ENCODE results near the gene FREM1. TPM values are rescaled to one million over a fixed set of nuclear protein-coding genes. Genes with fewer than 3 reads are reported as not detected.

FREM1 gene
- total and polyA plus RNA-seq, 10 of the 15 experiments (the other 5 are each of a cell fraction or from before 2014, with no cell fraction given) = 0.01 to 0.16 (median 0.08) TPM; not detected in 7

- intact Hi-C loops (cut with micrococcal nuclease; ENCODE audit: unreplicated experiment) = loop anchor here (2.0 kb wide), 1 partner anchor 20 kb away; no protein-coding TSS in a partner anchor
- ATAC-seq (no peak), FAIRE-seq (no peak), DNase-seq (ENCODE audit: low read depth, low spot score) (no peak)
- H3K79me2 ChIP-seq (ENCODE audit: control insufficient read depth, insufficient read depth, low read length) = no peaks in the 10 kb centered on the region
- H4K20me1 ChIP-seq (ENCODE audit: control insufficient read depth, insufficient read depth) = no peaks in the 10 kb centered on the region
- 4% methylated on average over 2 of the region's 2 CpGs for WGBS (ENCODE audit: insufficient coverage, insufficient replicate concordance, low lambda C conversion rate, missing lambda C conversion rate)
- H3K27me3 ChIP-seq (replicated peaks in 1 of 2; ENCODE audit: control insufficient read depth in 2 of 2, insufficient read depth in 2 of 2, low read length in 1 of 2) = no peaks in the 10 kb centered on the region; a peak in 1 of 4 replicates
- in situ Hi-C loops (cut with MboI) = no loop called here
- H3K27ac ChIP-seq (ENCODE audit: control insufficient read depth, insufficient read depth) = no peak overlapping the region
- no peak overlapping the region for H3K4me2 ChIP-seq (ENCODE audit: control insufficient read depth, insufficient read depth)
- H3K9me3 ChIP-seq (replicated peaks; ENCODE audit: control insufficient read depth, insufficient read depth, low read length) = no peaks in the 10 kb centered on the region
- POLR2A ChIA-PET = no interaction called here
- H3K9ac ChIP-seq (ENCODE audit: control insufficient read depth, insufficient read depth, low read length) = no peak overlapping the region
- H3K4me3 ChIP-seq = no peak overlapping the region
- CTCF ChIA-PET = no interaction called here
- H3K36me3 ChIP-seq (ENCODE audit: control insufficient read depth in 2 of 2, insufficient read depth in 2 of 2, low read length in 1 of 2) = no peaks in the 10 kb centered on the region
- H2AFZ ChIP-seq (ENCODE audit: control insufficient read depth, low read depth, low read length) = no peak overlapping the region
- no peaks in the 10 kb centered on the region for H3K4me1 ChIP-seq (ENCODE audit: control insufficient read depth, insufficient read depth, low read length)
- BruUV-seq (replicated peaks) = no TSS peak
- RAD21 ChIA-PET (ENCODE audit: unreplicated experiment) = interaction anchor here (0.7 kb wide), 1 partner anchor 26 kb away, joined by 3 read pairs; no protein-coding TSS in a partner anchor
- SMC1A ChIA-PET (ENCODE audit: uncharacterized antibody, unreplicated experiment) = no interaction called here
- no peak for TF ChIP-seq PML (IDR thresholded peaks at IDR 0.05; ENCODE audit: low read length)
- no peak for TF ChIP-seq GATAD2B (conservative IDR thresholded peaks at IDR 0.05; ENCODE audit: low read depth)
- TF ChIP-seq SMAD5 (IDR thresholded peaks at IDR 0.05; ENCODE audit: low read depth) = no peak
- TF ChIP-seq NR2C1 (IDR thresholded peaks at IDR 0.05) = no peak
- no peak for TF ChIP-seq BACH1 (IDR thresholded peaks at IDR 0.05; ENCODE audit: borderline replicate concordance)
- TF ChIP-seq, protein P1, sequence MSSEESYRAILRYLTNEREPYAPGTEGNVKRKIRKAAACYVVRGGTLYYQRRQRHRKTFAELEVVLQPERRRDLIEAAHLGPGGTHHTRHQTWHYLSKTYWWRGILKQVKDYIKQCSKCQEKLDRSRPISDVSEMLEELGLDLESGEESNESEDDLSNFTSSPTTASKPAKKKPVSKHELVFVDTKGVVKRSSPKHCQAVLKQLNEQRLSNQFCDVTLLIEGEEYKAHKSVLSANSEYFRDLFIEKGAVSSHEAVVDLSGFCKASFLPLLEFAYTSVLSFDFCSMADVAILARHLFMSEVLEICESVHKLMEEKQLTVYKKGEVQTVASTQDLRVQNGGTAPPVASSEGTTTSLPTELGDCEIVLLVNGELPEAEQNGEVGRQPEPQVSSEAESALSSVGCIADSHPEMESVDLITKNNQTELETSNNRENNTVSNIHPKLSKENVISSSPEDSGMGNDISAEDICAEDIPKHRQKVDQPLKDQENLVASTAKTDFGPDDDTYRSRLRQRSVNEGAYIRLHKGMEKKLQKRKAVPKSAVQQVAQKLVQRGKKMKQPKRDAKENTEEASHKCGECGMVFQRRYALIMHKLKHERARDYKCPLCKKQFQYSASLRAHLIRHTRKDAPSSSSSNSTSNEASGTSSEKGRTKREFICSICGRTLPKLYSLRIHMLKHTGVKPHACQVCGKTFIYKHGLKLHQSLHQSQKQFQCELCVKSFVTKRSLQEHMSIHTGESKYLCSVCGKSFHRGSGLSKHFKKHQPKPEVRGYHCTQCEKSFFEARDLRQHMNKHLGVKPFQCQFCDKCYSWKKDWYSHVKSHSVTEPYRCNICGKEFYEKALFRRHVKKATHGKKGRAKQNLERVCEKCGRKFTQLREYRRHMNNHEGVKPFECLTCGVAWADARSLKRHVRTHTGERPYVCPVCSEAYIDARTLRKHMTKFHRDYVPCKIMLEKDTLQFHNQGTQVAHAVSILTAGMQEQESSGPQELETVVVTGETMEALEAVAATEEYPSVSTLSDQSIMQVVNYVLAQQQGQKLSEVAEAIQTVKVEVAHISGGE (CRISPR knock-in tag; IDR thresholded peaks at IDR 0.05) = no peak
- no peak for TF ChIP-seq FOXM1 (IDR thresholded peaks at IDR 0.05; ENCODE audit: low read depth, low read length)
- TF ChIP-seq, protein P2, sequence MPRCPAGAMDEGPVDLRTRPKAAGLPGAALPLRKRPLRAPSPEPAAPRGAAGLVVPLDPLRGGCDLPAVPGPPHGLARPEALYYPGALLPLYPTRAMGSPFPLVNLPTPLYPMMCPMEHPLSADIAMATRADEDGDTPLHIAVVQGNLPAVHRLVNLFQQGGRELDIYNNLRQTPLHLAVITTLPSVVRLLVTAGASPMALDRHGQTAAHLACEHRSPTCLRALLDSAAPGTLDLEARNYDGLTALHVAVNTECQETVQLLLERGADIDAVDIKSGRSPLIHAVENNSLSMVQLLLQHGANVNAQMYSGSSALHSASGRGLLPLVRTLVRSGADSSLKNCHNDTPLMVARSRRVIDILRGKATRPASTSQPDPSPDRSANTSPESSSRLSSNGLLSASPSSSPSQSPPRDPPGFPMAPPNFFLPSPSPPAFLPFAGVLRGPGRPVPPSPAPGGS (IDR thresholded peaks at IDR 0.05; ENCODE audit: borderline replicate concordance, insufficient read depth, low read depth, low read length, poor library complexity, severe bottlenecking) = no peak
- TF ChIP-seq ZSCAN29 (IDR thresholded peaks at IDR 0.05) = no peak
- no peak for TF ChIP-seq CEBPB (IDR thresholded peaks at IDR 0.05; ENCODE audit: borderline replicate concordance in 1 of 2, low read depth in 2 of 2, low read length in 2 of 2)
- TF ChIP-seq PAX8 (IDR thresholded peaks at IDR 0.05) = no peak
- no peak for TF ChIP-seq IRF4 (IDR thresholded peaks at IDR 0.05; ENCODE audit: low read depth, low read length)
- TF ChIP-seq SP1 (IDR thresholded peaks at IDR 0.05; ENCODE audit: low read depth, low read length) = no peak
- no peak for TF ChIP-seq DPF2 (IDR thresholded peaks at IDR 0.05)
- TF ChIP-seq, protein P3, sequence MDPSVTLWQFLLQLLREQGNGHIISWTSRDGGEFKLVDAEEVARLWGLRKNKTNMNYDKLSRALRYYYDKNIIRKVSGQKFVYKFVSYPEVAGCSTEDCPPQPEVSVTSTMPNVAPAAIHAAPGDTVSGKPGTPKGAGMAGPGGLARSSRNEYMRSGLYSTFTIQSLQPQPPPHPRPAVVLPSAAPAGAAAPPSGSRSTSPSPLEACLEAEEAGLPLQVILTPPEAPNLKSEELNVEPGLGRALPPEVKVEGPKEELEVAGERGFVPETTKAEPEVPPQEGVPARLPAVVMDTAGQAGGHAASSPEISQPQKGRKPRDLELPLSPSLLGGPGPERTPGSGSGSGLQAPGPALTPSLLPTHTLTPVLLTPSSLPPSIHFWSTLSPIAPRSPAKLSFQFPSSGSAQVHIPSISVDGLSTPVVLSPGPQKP (IDR thresholded peaks at IDR 0.05; ENCODE audit: low read depth, low read length) = no peak
- no peak for TF ChIP-seq MXI1 (IDR thresholded peaks at IDR 0.05; ENCODE audit: low read depth, low read length)
Observed at GRCh38 chr9:14906644-14907359, 3.4 kb downstream of the FREM1 start.
